T-helper 2 cell (primary cell): ENCODE results near the gene ATOH1.

Source experiments
- DNase-seq, 5 experiments: peaks; one replicate each; pipeline versions ENCODE4 v3.0.0 to v3.0.0-alpha.2; 2012 to 2022

The ATOH1 gene

DNA sequence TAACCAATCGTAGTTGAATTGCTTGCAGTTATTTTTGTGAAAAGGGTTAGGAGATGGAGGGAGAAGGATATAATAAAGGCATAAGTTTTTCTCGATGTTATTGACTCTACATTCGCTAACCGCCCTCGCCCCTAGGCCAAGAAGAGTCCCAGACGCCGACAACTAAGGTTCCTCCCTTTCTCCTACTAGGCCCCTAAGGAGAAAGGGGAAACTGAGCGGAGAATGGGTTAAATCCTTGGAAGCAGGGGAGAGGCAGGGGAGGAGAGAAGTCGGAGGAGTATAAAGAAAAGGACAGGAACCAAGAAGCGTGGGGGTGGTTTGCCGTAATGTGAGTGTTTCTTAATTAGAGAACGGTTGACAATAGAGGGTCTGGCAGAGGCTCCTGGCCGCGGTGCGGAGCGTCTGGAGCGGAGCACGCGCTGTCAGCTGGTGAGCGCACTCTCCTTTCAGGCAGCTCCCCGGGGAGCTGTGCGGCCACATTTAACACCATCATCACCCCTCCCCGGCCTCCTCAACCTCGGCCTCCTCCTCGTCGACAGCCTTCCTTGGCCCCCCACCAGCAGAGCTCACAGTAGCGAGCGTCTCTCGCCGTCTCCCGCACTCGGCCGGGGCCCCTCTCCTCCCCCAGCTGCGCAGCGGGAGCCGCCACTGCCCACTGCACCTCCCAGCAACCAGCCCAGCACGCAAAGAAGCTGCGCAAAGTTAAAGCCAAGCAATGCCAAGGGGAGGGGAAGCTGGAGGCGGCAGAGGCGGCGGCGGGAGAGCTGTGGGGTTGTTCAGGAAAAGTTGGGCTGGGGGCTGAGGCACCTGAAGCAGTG lies 5.9 kb downstream of the ATOH1 start:
- no peak for DNase-seq

GRCh38 chr4:93835929-93836328 lies 7.4 kb downstream of the ATOH1 start:
- no peak for DNase-seq

GRCh38 chr4:93839704-93840103 lies 11.2 kb downstream of the ATOH1 start:
- DNase-seq: no peak

- no peak for DNase-seq
These were observed 13.3 kb downstream of the ATOH1 start for GRCh38 chr4:93841803-93842345.

DNA sequence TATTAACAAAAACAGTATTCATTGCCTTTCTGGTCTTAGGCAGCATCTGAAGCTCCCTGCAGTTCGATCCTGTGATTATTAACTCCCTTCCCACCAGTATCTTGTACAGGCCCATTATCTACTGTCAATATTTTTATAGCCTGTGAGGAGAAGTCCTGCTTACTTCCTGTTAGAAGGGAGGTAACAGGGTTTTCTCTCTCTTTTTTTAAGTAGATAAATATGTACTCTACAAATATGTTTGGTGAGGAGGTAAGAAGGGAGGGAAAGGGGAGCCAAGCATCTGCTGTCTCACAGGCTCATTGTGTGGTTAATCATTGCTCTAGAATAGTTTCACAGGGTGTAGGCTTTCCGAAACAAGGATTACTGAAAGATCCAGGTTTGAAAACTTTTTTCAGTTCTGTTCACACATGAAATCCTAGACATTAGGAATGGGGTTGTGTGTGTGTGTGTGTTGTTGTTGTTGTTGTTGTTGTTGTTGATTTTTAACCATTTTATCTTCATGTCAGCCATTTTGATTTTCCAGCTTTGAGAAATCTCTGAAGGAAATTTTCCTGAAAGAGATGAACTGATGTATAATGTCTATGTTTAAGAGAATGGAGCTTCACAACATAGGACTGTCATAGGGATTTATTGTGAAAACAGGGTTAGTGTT lies 14.2 kb downstream of the ATOH1 start:
- no peak for DNase-seq

- no peak for DNase-seq
These were observed 15.2 kb downstream of the ATOH1 start for GRCh38 chr4:93843772-93844171.

- no peak for DNase-seq
These were observed 24.1 kb downstream of the ATOH1 start for GRCh38 chr4:93852680-93853079.

DNA sequence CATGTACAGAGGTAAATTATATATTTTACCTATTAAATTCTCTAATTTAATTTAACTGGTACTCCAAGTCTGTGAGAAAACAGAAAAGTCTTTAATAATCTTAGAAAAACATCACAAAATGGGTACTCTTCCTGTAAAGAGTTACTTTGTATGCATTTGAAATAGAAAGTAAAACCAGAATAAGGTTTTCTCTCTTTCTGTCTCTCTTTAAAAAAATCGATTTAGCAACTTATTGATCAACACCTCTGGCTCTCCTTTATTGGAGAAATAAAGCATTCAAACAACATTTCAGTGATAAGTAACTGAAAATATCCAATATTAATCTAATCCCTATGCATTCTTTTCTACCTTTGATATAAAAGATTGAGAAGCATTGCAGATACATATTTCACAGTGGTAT lies 27.4 kb downstream of the ATOH1 start:
- DNase-seq: no peak

DNA sequence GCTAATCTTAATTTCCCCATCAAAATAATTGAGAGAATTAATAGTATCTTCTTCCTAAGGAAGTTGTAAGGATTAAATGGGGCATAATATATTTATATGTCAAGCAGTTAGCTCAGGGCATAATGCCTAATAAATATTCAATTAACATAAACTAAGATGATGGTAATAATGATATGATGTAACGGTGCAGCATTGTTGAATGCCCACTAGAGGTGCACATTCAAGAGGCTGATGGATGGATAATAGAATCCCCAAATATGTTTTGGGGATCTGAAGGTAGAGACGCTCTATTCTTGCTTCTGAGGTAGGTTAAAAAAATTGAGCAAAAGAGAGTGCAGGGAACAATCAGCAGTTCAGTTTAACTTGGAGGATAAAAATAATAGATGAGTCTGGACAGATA lies 37.1 kb downstream of the ATOH1 start:
- no peak for DNase-seq

DNA sequence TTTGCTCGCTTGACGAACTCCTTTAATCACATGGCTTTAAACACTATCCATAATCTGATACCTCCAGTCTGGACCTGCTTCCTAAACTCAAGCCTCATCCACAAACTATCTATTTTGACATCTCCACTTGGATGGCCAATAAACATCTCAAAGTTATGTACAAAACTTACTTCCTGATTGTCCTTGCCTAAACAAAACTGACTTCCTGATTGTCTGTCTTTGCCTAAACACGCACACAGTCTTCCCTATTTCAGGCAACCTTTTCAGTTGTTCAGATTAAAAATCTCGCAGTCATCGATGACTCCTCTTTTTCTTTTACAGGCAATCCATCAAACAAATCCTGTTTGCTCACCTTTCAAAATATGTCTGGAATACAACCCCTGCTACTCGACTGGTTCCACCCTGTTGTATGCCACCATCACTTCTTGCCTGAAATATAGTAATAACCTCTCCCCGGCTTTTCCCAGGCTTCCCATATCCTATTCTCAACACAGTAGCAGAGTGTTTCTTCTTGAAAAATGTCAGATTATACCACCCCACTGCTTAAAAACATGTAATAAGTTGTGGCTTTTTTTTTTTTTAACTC lies 39.0 kb downstream of the ATOH1 start:
- DNase-seq: no peak

DNA sequence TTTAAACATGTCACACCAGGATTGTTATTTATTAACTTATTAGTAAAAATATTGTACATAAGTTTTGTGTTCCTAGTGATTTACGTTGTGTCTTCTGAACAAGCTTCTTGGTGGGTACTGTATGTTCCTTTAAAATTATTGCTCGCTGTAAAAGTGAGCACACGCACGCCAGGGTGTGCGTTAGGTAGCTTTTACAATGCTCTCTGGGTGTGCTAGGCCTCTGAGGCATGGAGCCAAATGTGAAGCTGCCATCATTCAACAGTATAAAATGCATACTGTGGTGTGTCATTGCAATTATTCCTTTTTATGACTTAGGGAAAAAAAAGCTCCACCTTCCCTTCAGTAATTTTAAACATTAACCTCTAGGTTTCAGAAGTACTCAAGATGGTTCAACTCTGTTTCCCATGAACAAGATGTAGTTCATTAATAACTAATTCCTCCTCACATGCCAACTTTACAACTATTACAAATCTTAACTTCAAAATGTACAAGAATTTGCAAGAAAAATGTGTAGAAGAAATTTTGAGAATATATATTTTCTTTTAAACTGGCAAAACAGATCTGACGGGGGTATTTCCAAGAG lies 42.4 kb downstream of the ATOH1 start:
- DNase-seq: no peak

DNA sequence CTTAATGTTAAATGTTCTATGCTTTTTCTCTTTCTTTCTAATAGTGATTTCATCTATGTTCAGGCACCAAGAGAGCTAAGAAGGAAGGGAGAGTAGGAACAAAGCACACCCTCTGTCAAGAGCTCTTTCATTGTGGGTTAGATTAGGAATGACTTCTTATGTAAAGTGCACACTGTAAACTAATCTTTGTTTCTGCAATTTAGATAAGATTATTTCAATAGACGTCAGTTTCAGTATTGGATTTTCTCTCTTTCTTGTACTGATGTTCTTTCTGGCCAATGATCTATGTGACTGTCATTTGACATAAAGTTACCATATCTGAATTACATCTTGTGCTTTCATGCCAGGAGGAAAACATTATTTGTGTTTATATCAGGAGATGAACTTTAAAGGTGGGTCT lies 48.2 kb downstream of the ATOH1 start:
- no peak for DNase-seq

GRCh38 chr4:93878566-93878965 lies 50.0 kb downstream of the ATOH1 start:
- no peak for DNase-seq

DNA sequence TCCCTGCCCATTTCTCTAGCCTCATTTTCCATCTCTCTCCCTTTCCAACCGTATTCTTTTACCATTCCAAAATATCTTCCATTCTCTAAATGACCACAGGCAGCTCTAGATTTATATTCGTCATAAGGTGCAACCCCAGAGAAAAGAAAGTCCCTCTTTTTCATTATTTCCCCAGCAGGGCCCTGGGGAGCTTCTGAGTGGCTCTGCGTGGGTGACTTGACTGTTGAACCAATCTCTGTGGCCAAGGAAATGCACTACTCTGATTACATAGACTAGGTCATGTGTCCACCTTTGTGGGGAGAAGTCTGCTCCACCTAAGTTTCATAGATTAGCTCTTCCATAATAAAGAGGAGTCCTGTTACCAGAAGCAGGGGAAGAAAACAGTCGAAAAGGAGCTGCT lies 51.4 kb downstream of the ATOH1 start:
- no peak for DNase-seq
